OCI-LY3 (cell line): ENCODE measurements around the gene PRR18.

ENCODE experiments used
- EZH2phosphoT487 ChIP-seq: fragments of 200-600 bp; shearing (Covaris generic); IDR thresholded peaks from 2 replicates; pipeline ENCODE4 v1.6.1; 2018; ENCODE audit warnings: antibody characterized with exemption, mixed run types, low read depth
- TF ChIP-seq, protein P1 (sequence below): fragments of 200-600, 300-600 bp; sonication (generic); IDR thresholded peaks from 2 replicates; pipeline ENCODE4 v1.5.1; 2014; ENCODE audit warnings: antibody characterized with exemption, low read length, low read depth

DNA sequence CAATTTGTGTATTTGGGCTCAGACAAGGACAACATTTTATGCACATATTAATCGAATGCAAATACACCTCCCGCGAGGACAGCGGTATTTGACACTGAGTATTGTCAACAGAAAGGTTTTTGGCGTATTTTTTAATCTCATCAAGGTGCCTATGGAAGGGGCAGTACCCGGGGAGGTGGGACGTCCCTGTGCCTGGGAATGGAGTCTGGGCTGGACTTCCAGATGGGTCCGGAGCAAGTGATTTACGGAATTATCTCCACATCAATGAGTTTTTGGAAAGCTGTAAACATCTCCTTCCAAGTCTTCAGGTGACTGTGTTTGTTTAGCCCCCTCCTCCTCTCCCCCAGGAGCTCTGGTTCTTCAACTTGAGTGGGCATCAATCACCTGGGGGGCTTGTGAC lies 39.8 kb downstream of the PRR18 start:
- TF ChIP-seq, protein P1, sequence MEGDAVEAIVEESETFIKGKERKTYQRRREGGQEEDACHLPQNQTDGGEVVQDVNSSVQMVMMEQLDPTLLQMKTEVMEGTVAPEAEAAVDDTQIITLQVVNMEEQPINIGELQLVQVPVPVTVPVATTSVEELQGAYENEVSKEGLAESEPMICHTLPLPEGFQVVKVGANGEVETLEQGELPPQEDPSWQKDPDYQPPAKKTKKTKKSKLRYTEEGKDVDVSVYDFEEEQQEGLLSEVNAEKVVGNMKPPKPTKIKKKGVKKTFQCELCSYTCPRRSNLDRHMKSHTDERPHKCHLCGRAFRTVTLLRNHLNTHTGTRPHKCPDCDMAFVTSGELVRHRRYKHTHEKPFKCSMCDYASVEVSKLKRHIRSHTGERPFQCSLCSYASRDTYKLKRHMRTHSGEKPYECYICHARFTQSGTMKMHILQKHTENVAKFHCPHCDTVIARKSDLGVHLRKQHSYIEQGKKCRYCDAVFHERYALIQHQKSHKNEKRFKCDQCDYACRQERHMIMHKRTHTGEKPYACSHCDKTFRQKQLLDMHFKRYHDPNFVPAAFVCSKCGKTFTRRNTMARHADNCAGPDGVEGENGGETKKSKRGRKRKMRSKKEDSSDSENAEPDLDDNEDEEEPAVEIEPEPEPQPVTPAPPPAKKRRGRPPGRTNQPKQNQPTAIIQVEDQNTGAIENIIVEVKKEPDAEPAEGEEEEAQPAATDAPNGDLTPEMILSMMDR: no peak
- TF ChIP-seq EZH2phosphoT487: no peak
